C4-2B (cell line): ENCODE results near the gene AGMAT.
A peak's percentile ranks its signal among the peaks of the same experiment; 100 is the strongest.

ENCODE experiments used
- H3K27ac ChIP-seq: fragments of 450-650 bp; 2 replicates; pipeline ENCODE4 v1.5.1; 2017
- CTCF ChIP-seq: fragments of 450-650 bp; conservative IDR thresholded peaks from 2 replicates; pipeline ENCODE4 v1.5.1; 2017; ENCODE audit warnings: mild to moderate bottlenecking
- ZFX ChIP-seq: fragments of 450-650 bp; IDR thresholded peaks from 2 replicates; pipeline ENCODE4 v1.6.1; 2017

The AGMAT gene

GRCh38 chr1:15618655-15619525 lies 34.0 kb upstream of the AGMAT start:
- peak overlapping the region; percentile 99 for H3K27ac ChIP-seq
- TF ChIP-seq CTCF (no peak), ZFX (no peak)

- no peak for TF ChIP-seq CTCF
- TF ChIP-seq ZFX: no peak
- H3K27ac ChIP-seq: peak overlapping the region; percentile 99
Observed at GRCh38 chr1:15618077-15618654, 33.3 kb upstream of the AGMAT start.

- TF ChIP-seq CTCF (no peak), ZFX (peak; percentile 66)
- H3K27ac ChIP-seq: peak within 1 kb of the TSS; percentile 99
Observed at GRCh38 chr1:15617173-15618076, 32.6 kb upstream of the AGMAT start, which contains the start of gene DDI2. Gene DDI2 (plus strand): TSS chr1:15617458. CDS start chr1:15617671, 213 bp downstream.

GRCh38 chr1:15616373-15617172 lies 31.7 kb upstream of the AGMAT start:
- TF ChIP-seq CTCF: no peak
- no peak for TF ChIP-seq ZFX
- peak overlapping the region; percentile 99 for H3K27ac ChIP-seq

- TF ChIP-seq CTCF (no peak), ZFX (no peak)
- H3K27ac ChIP-seq: no peak overlapping the region
Observed at GRCh38 chr1:15610167-15610566, 25.3 kb upstream of the AGMAT start.

GRCh38 chr1:15609631-15610030 lies 24.8 kb upstream of the AGMAT start:
- TF ChIP-seq ZFX (no peak), CTCF (no peak)
- no peak overlapping the region for H3K27ac ChIP-seq
